Pancreas (tissue), 10 donors: ENCODE results near the gene TNFSF10. TPM values are rescaled to one million over a fixed set of nuclear protein-coding genes. Genes with fewer than 3 reads are reported as not detected.
"Not testable (repeated sequence)": the region's sequence is repeated elsewhere in the genome, so short reads cannot be mapped to it uniquely, and the experiment has no call there.

Source experiments
- ATAC-seq, 4 donors: fragments of 200-7000 bp; cut with Tn5 transposase; one replicate each; pipeline versions ENCODE4 v1.8.0 to v1.9.1; 2020; ENCODE audit warnings: mild to moderate bottlenecking in 4 of 4, moderate library complexity in 4 of 4
- DNase-seq, 6 donors: peaks; one replicate each; pipeline ENCODE4 v3.0.0-alpha.2; 2020
- FAIRE-seq: peaks from 2 replicates; lab custom pipeline; 2012; peaks lifted over from hg19 to GRCh38; lab: Jason Lieb, UNC
- H3K27ac ChIP-seq, 4 donors: fragments of 200-600 bp; sonication (generic); 1 replicate in 3 of 4; 2 replicates in 1 of 4; pipeline versions ENCODE4 v1.5.0 to v1.8.0; 2020
- H3K27me3 ChIP-seq, 4 donors: fragments of 200-600 bp; one replicate each; pipeline ENCODE4 v1.8.0; 2021
- H3K36me3 ChIP-seq, 3 donors: fragments of 200-600 bp; sonication (generic) in 1 of 3; one replicate each; pipeline versions ENCODE4 v1.5.0 to v1.8.0; 2020 to 2021
- H3K4me1 ChIP-seq, 3 donors: fragments of 200-600 bp; one replicate each; pipeline ENCODE4 v1.8.0; 2021
- H3K4me3 ChIP-seq, 4 donors: fragments of 200-600 bp; sonication (generic) in 2 of 4; one replicate each; pipeline versions ENCODE4 v1.5.0 to v1.8.0; 2020 to 2021
- H3K9me3 ChIP-seq, 4 donors: fragments of 200-600 bp; one replicate each; pipeline ENCODE4 v1.8.0; 2021
- CTCF ChIP-seq, 4 donors: fragments of 200-600 bp; sonication (generic) in 3 of 4; IDR thresholded peaks; one replicate each; pipeline versions ENCODE4 v1.5.0 to v1.8.0; 2021; ENCODE audit warnings: antibody characterized with exemption in 4 of 4
- WGBS, 2 donors: extraction: QIAGEN DNeasy Blood & Tissue Kit; methylation state at CpG; one replicate each; pipeline ENCODE4 v1.1.7; 2013; 5-methylcytosine and 5-hydroxymethylcytosine counted together
- intact Hi-C, 3 donors: fragments of 100-400 bp; cut with DNase I; formaldehyde crosslinking; loops; one replicate each; pipeline versions ENCODE4 v1.11.1 to v1.14.2; 2022
- polyA plus RNA-seq, 2 donors: library from polyadenylated mRNA; stranded (reverse); fragments of 200-250 nt; gene quantifications; one replicate each; pipeline ENCODE4 v1.2.3, GENCODE V29; 2013
- total RNA-seq, 6 donors: library from RNA; stranded (reverse); fragmentation: NEBNext Ultra II Directional in 4 of 6; extraction: Animal tissue kit (Norgen Biotek cat#: 25700) in 4 of 6; gene quantifications; one replicate each; pipeline versions ENCODE4 v1.2.1 to v1.2.4, GENCODE V29; 2021 to 2023
- donor health status: healthy with polysubstance abuse.
- donor health status: DM: no; HTN: no; CAD: no; lungs with moderate emphysema.
- donor health status: DM: no; HTN: no; CAD: no.
- donor health status: control.
- donor health status: control.
- donor health status: Bipolar disorder and iron deficiency.
- donor health status: DM: yes; HTN: yes; CAD: no.
- donor health status: DM: no; HTN: no; CAD: no.
- donor health status: DM: no; HTN: no; CAD: no.
- donor health status: DM: yes; HTN: yes; CAD: no.

The TNFSF10 gene
- total and polyA plus RNA-seq, 8 donors = 2.6 to 46.4 (median 15.5) TPM

DNA sequence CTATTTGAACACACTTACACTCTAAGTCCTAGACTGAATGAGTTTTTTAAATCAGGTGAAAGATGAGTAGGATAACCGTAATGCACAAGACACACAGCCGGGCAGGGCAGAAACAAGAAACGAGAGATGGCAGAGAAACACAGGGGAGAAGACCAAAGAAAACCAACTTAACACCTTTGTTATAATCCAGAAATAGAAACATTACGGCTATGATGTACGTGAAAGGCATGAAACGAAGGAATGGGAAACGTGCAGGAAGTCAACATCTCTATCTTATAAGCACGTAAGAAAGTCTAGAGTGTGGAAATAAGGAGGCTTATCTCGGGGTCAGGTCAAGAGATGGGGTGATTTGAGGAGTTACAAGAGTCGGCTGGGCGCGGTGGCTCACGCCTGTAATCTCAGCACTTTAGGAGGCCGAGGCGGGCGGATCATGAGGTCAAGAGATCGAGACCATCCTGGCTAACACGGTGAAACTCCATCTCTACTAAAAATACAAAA is 1.9 kb upstream of the TNFSF10 start:
- Histone ChIP-seq H3K4me3 (no peak overlapping the region), H3K4me1 (peaks cover 0 to 8% (median 0%) of the 10 kb centered on the region in 3 donors), H3K27me3 (no peaks in the 10 kb centered on the region), H3K36me3 (no peaks in the 10 kb centered on the region), H3K27ac (no peak overlapping the region), H3K9me3 (no peaks in the 10 kb centered on the region)
- FAIRE-seq = no peak
- TF ChIP-seq CTCF (IDR thresholded peaks at IDR 0.05) = no peak
- WGBS, 2 donors = 95 to 97% methylated on average over 18 of the region's 18 CpGs
- no peak for DNase-seq
- intact Hi-C loops = no loop called here
- ATAC-seq = no peak

GRCh38 chr3:172524611-172525010 is 1.4 kb upstream of the TNFSF10 start:
- Histone ChIP-seq H3K27ac (no peak overlapping the region), H3K27me3 (no peaks in the 10 kb centered on the region), H3K4me1 (peaks cover 0 to 11% (median 0%) of the 10 kb centered on the region in 3 donors), H3K36me3 (no peaks in the 10 kb centered on the region), H3K9me3 (no peaks in the 10 kb centered on the region), H3K4me3 (no peak overlapping the region)
- ATAC-seq = no peak
- no peak for TF ChIP-seq CTCF (IDR thresholded peaks at IDR 0.05)
- no peak for DNase-seq
- no peak for FAIRE-seq
- WGBS, 2 donors = 93% methylated on average over 3 of the region's 3 CpGs
- intact Hi-C loops = no loop called here

DNA sequence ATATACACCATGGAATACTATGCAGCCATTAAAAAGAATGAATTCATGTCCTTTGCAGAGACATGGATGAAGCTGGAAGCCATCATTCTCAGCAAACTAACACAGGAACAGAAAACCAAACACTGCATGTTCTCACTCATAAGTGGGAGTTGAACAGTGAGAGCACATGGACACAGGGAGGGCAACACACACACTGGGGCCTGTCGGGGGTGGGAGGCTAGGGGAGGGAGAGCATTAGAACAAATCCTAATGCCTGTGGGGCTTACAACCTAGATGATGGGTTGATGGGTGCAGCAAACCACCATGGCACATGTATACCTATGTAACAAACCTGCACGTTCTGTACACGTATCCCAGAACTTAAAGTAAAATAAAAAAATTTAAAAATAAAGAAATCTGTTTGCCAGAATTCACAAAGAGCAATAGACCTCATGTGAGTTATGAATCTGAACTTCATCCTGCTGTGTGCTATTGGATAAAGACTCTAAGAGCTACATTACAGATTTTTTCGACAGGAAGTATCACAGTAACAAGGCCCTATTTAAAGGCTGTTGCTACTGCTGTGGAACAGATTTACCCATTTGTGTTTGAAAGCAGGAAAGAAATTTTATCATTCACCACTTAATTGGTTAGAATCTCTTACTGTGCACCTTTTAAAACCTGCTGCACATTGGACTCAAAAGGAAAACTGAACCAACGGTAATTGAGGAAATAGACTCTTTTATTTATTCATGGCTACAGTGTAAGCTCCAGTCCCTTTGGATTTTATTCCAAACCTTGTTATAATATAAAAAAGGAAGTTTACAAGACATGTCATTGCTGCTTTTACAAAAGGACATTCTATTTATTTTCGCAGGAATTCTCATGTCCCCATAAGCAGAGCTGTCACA is 1.1 kb downstream of the TNFSF10 start:
- Histone ChIP-seq H3K27ac (peak overlapping the region in 3 of 4 donors; percentile 7 to 96 (median 93)), H3K4me1 (peaks cover 6 to 34% (median 8%) of the 10 kb centered on the region in 3 donors), H3K4me3 (peak overlapping the region; percentile 35 to 63 (median 42))
- ATAC-seq (peak; percentile 26 to 58 (median 46)), FAIRE-seq (peak; percentile 78)
- H3K36me3 ChIP-seq, DNase-seq, intact Hi-C loops, H3K27me3 ChIP-seq, H3K9me3 ChIP-seq: not testable (repeated sequence)
- 12 to 17% methylated on average over 6 of the region's 6 CpGs for WGBS, 2 donors

DNA sequence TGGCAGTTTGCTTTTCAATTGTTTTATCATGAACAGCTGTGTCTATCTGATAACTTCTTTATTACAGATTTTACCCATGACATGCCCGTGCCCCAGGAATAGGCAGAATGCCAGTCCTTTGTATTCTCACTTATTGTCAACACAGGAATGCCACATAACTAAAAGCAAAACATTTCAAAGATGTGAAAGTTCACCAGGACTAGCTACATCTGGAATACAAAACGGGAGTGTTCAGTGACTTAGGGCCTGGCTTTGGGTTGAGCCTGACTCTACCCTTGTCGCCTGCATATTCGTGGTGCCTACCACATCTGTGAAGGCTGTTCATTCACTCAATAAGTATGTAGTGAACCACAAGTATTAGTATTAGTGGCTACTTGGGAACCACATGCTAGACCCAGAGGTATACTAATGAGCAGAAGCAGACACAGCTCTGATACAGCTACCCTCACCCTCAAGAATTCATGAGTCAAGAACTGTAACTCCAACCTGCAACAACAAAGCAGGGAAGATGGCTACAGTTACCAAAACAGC is 2.9 kb downstream of the TNFSF10 start:
- intact Hi-C loops = no loop called here
- FAIRE-seq (no peak), DNase-seq (no peak), ATAC-seq (no peak)
- WGBS, 2 donors = 47 to 53% methylated on average over 4 of the region's 4 CpGs
- Histone ChIP-seq H3K9me3 (no peaks in the 10 kb centered on the region), H3K4me1 (peaks cover 16 to 51% (median 25%) of the 10 kb centered on the region in 3 donors), H3K36me3 (no peaks in the 10 kb centered on the region), H3K4me3 (peak overlapping the region in 2 of 4 donors; percentile 7 to 63), H3K27ac (peak overlapping the region in 1 of 4 donors; percentile 14), H3K27me3 (no peaks in the 10 kb centered on the region)
- TF ChIP-seq CTCF (IDR thresholded peaks at IDR 0.05) = no peak

GRCh38 chr3:172519740-172520139 is 3.5 kb downstream of the TNFSF10 start:
- no peaks in the 10 kb centered on the region for H3K9me3 ChIP-seq
- H3K4me3 ChIP-seq = peak overlapping the region in 2 of 4 donors; percentile 7 to 63
- intact Hi-C loops = no loop called here
- no peaks in the 10 kb centered on the region for H3K27me3 ChIP-seq
- no peak for TF ChIP-seq CTCF (IDR thresholded peaks at IDR 0.05)
- 79 to 83% methylated on average over 5 of the region's 5 CpGs for WGBS, 2 donors
- FAIRE-seq = no peak
- no peak for ATAC-seq
- no peaks in the 10 kb centered on the region for H3K36me3 ChIP-seq
- H3K4me1 ChIP-seq = peaks cover 16 to 57% (median 29%) of the 10 kb centered on the region in 3 donors
- DNase-seq = no peak
- H3K27ac ChIP-seq = peak overlapping the region in 1 of 4 donors; percentile 14
